Right lobe of liver (tissue), 4 donors: ENCODE measurements around the gene GNAI2.

Experiments
- CTCF ChIP-seq, 4 donors: fragments of 200-600 bp in 3 of 4; fragments of 450-650 bp in 1 of 4; IDR thresholded peaks; one replicate each; pipeline versions ENCODE4 v1.5.1 to v1.8.0; 2016 to 2022; ENCODE audit warnings: antibody characterized with exemption in 4 of 4, mild to moderate bottlenecking in 2 of 4
- POLR2A ChIP-seq: fragments of 450-650 bp; IDR thresholded peaks from one replicate; pipeline ENCODE4 v1.6.1; 2017; ENCODE audit warnings: antibody characterized with exemption, mild to moderate bottlenecking
- donor health status: DM: no; HTN: no; CAD: no.
- donor health status: DM: no; HTN: no; CAD: no.
- donor health status: DM: no; HTN: yes; CAD: no.

GRCh38 chr3:50193286-50193685 lies 42.7 kb upstream of the GNAI2 start:
- TF ChIP-seq POLR2A (no peak), CTCF (IDR thresholded peaks at IDR 0.05) (no peak)
